GM23248 (cell line): ENCODE results near the gene METTL23.

Source experiments
- EZH2 ChIP-seq: fragments of 200-600 bp; sonication (generic); IDR thresholded peaks from 2 replicates; pipeline ENCODE4 v1.6.1; 2018; ENCODE audit warnings: antibody characterized with exemption, mild to moderate bottlenecking; ENCODE audit not compliant: insufficient read depth, poor library complexity, severe bottlenecking
- EZH2phosphoT487 ChIP-seq: fragments of 200-600 bp; sonication (generic); IDR thresholded peaks from 2 replicates; pipeline ENCODE4 v1.6.1; 2018; ENCODE audit warnings: antibody characterized with exemption, moderate library complexity, mild to moderate bottlenecking, low read depth; ENCODE audit not compliant: insufficient read depth

DNA sequence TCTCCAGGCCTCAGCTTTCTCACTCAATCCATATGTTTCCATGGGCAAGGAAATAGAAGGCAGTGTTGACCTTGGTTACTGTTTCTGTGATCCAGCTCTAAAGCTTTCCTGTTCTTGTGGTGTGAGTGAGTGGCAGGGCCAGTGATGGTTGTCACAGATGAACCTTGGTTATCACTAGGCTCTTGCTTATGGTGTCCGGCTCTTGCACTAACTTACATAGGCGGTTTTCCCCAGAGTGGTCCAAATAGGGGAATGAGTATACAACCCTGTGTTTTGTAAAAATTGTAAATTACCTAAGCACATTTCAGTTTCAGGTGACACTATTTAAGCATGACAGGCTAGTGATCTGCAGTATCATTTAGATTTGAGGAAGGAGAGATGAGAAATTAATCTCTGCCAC is 18.1 kb downstream of the METTL23 start:
- TF ChIP-seq EZH2 (no peak), EZH2phosphoT487 (no peak)
